Body of pancreas (tissue), 4 donors: Measurements from ENCODE around the gene SMPD2.

Experiments
- POLR2A ChIP-seq, 3 donors: fragments of 450-650 bp; IDR thresholded peaks; one replicate each; pipeline ENCODE4 v1.6.1; 2016; ENCODE audit warnings: antibody characterized with exemption in 3 of 3, mild to moderate bottlenecking in 2 of 3
- TF ChIP-seq, protein P1 (sequence below), 7 experiments: fragments of 450-650 bp in 4 of 7; fragments of 200-600 bp in 3 of 7; sonication (generic) in 3 of 7; IDR thresholded peaks; one replicate each; pipeline ENCODE4 v1.5.1; 2016 to 2019; ENCODE audit warnings: antibody characterized with exemption in 7 of 7

DNA sequence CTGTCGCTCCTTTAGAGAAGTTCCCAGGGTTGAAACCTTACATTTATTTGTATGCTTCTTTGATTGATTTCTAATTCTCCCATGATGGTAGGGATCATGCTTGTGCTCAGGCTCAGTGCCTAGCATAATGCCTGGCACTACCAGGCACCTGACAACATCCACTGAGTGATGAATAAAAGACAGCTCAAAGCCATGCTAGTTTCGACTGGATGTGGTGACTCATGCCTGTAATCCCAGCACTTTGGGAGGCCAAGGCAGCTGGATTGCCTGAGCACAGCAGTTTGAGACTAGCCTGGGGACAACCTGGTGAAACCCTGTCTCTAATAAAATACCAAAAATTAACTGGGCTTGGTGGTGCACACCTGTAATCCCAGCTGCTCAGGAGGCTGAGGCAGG lies 46.6 kb upstream of the SMPD2 start:
- no peak for TF ChIP-seq POLR2A (IDR thresholded peaks at IDR 0.05)
- TF ChIP-seq, protein P1, sequence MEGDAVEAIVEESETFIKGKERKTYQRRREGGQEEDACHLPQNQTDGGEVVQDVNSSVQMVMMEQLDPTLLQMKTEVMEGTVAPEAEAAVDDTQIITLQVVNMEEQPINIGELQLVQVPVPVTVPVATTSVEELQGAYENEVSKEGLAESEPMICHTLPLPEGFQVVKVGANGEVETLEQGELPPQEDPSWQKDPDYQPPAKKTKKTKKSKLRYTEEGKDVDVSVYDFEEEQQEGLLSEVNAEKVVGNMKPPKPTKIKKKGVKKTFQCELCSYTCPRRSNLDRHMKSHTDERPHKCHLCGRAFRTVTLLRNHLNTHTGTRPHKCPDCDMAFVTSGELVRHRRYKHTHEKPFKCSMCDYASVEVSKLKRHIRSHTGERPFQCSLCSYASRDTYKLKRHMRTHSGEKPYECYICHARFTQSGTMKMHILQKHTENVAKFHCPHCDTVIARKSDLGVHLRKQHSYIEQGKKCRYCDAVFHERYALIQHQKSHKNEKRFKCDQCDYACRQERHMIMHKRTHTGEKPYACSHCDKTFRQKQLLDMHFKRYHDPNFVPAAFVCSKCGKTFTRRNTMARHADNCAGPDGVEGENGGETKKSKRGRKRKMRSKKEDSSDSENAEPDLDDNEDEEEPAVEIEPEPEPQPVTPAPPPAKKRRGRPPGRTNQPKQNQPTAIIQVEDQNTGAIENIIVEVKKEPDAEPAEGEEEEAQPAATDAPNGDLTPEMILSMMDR (IDR thresholded peaks at IDR 0.05), result no peak
